ENCODE data around the gene CFAP251. TPM values are rescaled to one million over a fixed set of nuclear protein-coding genes. Genes with fewer than 3 reads are reported as not detected.
A peak's percentile ranks its signal among the peaks of the same experiment; 100 is the strongest.

Gene CFAP251
- total RNA-seq, 2 experiments from 2014 or later, result 4.1 to 4.7 TPM

DNA sequence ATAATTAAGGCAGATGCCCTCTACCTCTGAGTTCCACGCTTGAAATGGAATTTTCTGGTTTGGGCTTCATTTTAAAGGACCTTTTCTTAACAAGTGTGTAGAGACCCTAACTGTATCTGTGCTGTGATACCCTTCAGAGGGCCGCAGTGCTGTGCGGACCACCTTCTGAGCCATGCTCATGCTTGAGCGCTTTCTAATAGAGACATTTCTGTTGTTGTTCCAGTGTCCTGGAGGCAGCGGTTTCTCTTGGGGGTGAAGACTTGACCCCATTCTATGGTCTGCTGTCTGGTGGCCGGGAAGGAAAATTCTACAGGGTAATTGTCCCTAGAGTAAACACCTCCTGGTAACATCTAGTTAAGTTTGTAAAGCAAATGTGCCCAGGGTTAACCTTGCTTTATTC, 56.6 kb downstream of the CFAP251 start:
- intact Hi-C loops (cut with micrococcal nuclease; ENCODE audit: unreplicated experiment), result no loop called here
- peaks cover 33% of the 10 kb centered on the region for H3K36me3 ChIP-seq (ENCODE audit: insufficient read depth, low read length)
- H3K4me3 ChIP-seq (ENCODE audit: low read depth, low read length, poor library complexity, severe bottlenecking), result no peak overlapping the region
- no peak for DNase-seq (ENCODE audit: low spot score)
- H3K79me2 ChIP-seq (ENCODE audit: insufficient read depth, low read depth, low read length), result no peaks in the 10 kb centered on the region; the same call in 1 of the 2 replicates
- peaks cover 22% of the 10 kb centered on the region for H3K9me3 ChIP-seq (ENCODE audit: low read length)
- H3K4me2 ChIP-seq (ENCODE audit: low read length), result no peak overlapping the region
- TF ChIP-seq, protein P1, sequence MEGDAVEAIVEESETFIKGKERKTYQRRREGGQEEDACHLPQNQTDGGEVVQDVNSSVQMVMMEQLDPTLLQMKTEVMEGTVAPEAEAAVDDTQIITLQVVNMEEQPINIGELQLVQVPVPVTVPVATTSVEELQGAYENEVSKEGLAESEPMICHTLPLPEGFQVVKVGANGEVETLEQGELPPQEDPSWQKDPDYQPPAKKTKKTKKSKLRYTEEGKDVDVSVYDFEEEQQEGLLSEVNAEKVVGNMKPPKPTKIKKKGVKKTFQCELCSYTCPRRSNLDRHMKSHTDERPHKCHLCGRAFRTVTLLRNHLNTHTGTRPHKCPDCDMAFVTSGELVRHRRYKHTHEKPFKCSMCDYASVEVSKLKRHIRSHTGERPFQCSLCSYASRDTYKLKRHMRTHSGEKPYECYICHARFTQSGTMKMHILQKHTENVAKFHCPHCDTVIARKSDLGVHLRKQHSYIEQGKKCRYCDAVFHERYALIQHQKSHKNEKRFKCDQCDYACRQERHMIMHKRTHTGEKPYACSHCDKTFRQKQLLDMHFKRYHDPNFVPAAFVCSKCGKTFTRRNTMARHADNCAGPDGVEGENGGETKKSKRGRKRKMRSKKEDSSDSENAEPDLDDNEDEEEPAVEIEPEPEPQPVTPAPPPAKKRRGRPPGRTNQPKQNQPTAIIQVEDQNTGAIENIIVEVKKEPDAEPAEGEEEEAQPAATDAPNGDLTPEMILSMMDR (conservative IDR thresholded peaks at IDR 0.05; ENCODE audit: low read length), result no peak
- no peak for TF ChIP-seq EZH2phosphoT487 (IDR thresholded peaks at IDR 0.05; ENCODE audit: borderline replicate concordance, low read depth, low read length)
- no peak overlapping the region for H2AFZ ChIP-seq (ENCODE audit: low read length)
- ChIA-PET CTCF (ENCODE audit: unreplicated experiment) (no interaction called here), POLR2A (no interaction called here)
- no TSS peak for BruUV-seq (replicated peaks)
- H3K27ac ChIP-seq (ENCODE audit: low read depth, low read length, poor library complexity, severe bottlenecking), result no peak overlapping the region
- H4K20me1 ChIP-seq (ENCODE audit: insufficient read depth, low read length), result no peaks in the 10 kb centered on the region
- no peaks in the 10 kb centered on the region for H3K9me2 ChIP-seq (ENCODE audit: insufficient read depth, low read length)
- peaks cover 22% of the 10 kb centered on the region for H3K4me1 ChIP-seq (ENCODE audit: insufficient read depth, low read length, poor library complexity, severe bottlenecking)

DNA sequence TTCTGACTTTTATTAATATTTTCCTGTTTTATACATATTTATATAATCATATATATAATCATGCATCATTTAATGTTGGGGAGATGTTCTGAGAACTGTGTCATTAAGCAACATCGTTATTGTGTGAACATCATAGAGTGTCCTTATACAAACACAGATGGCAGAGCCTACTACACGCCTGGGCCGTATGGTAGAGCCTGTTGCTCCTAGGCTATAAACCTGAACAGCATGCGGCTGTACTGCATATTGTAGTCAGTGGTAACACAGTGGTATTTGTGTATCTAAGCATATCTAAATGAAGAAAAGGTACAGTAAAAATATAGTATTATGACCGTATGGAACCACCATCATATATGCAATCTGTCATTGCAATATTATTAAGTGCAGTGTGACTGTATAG, 58.6 kb downstream of the CFAP251 start:
- Histone ChIP-seq H3K4me3 (ENCODE audit: low read depth, low read length, poor library complexity, severe bottlenecking) (no peak overlapping the region), H3K36me3 (ENCODE audit: insufficient read depth, low read length) (peaks cover 30% of the 10 kb centered on the region), H3K4me1 (ENCODE audit: insufficient read depth, low read length, poor library complexity, severe bottlenecking) (peaks cover 40% of the 10 kb centered on the region), H3K4me2 (ENCODE audit: low read length) (no peak overlapping the region), H4K20me1 (ENCODE audit: insufficient read depth, low read length) (no peaks in the 10 kb centered on the region), H2AFZ (ENCODE audit: low read length) (no peak overlapping the region), H3K27ac (ENCODE audit: low read depth, low read length, poor library complexity, severe bottlenecking) (no peak overlapping the region), H3K9me3 (ENCODE audit: low read length) (peaks cover 22% of the 10 kb centered on the region), H3K9me2 (ENCODE audit: insufficient read depth, low read length) (no peaks in the 10 kb centered on the region), H3K79me2 (ENCODE audit: insufficient read depth, low read depth, low read length) (no peaks in the 10 kb centered on the region; the same call in 1 of the 2 replicates)
- intact Hi-C loops (cut with micrococcal nuclease; ENCODE audit: unreplicated experiment), result no loop called here
- BruUV-seq (replicated peaks), result no TSS peak
- TF ChIP-seq, protein P1 (conservative IDR thresholded peaks at IDR 0.05; ENCODE audit: low read length), result no peak
- no peak for TF ChIP-seq EZH2phosphoT487 (IDR thresholded peaks at IDR 0.05; ENCODE audit: borderline replicate concordance, low read depth, low read length)
- ChIA-PET CTCF (ENCODE audit: unreplicated experiment) (no interaction called here), POLR2A (no interaction called here)
- no peak for DNase-seq (ENCODE audit: low spot score)

DNA sequence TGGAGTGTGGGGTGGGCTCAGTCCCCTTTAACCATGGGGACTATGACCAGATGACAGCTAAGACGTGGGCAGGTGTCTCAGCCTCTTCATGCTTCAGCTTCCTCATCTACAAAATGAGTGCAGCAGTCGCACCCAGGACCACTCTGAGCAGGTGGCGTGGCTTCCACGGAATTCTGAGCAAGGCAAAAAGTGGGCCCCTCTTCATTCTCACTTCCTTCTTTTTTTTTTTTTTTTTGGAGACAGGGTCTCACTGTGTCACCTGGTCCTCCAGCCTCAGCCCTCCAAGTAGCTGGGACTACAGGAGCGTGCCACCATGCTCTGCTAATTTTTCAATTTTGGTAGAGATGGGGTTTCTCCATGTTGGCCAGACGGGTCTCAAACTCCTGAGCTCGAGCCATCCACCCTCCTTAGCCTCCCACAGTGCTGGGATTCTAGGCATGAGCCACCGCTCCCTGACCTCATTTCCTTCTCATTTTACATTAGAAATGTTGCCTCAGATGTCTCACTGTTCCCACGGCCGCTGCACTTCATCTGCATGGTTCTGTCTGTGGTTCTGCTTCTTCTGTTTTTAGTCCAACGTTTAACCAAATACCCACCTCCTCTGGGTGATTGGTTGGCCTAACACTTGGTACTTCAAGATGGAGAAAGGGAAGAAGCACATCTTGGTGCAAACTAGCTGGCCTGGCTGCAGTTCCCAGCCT, 61.9 kb downstream of the CFAP251 start:
- no peak for TF ChIP-seq EZH2phosphoT487 (IDR thresholded peaks at IDR 0.05; ENCODE audit: borderline replicate concordance, low read depth, low read length)
- TF ChIP-seq, protein P1 (conservative IDR thresholded peaks at IDR 0.05; ENCODE audit: low read length), result 0 out of 2 replicates have a peak, but pooled peaks have one; percentile 11
- CTCF ChIA-PET (ENCODE audit: unreplicated experiment), result interaction anchor here (1.0 kb wide), 2 partner anchors 26 to 30 kb away, joined by 3 to 4 read pairs; no protein-coding TSS in a partner anchor
- TSS peak; percentile 87 for BruUV-seq (replicated peaks)
- peak overlapping the region; percentile 74 for H3K4me2 ChIP-seq (ENCODE audit: low read length)
- no peak overlapping the region for H2AFZ ChIP-seq (ENCODE audit: low read length)
- no peaks in the 10 kb centered on the region for H3K9me3 ChIP-seq (ENCODE audit: low read length)
- DNase-seq (ENCODE audit: low spot score), result peak; percentile 98
- H3K9me2 ChIP-seq (ENCODE audit: insufficient read depth, low read length), result no peaks in the 10 kb centered on the region
- peaks cover 5% of the 10 kb centered on the region; the same call in 1 of the 2 replicates for H3K36me3 ChIP-seq (ENCODE audit: insufficient read depth, low read length)
- peaks cover 3% of the 10 kb centered on the region; the same call in 1 of the 2 replicates for H3K79me2 ChIP-seq (ENCODE audit: insufficient read depth, low read depth, low read length)
- peak overlapping the region; percentile 38 for H3K4me3 ChIP-seq (ENCODE audit: low read depth, low read length, poor library complexity, severe bottlenecking)
- peak overlapping the region; percentile 99 for H3K27ac ChIP-seq (ENCODE audit: low read depth, low read length, poor library complexity, severe bottlenecking)
- H3K4me1 ChIP-seq (ENCODE audit: insufficient read depth, low read length, poor library complexity, severe bottlenecking), result peaks cover 74% of the 10 kb centered on the region
- intact Hi-C loops (cut with micrococcal nuclease; ENCODE audit: unreplicated experiment), result loop anchor here (1.0 to 2.0 kb wide), 5 partner anchors 24 to 178 kb away; partner anchors contain the start of gene CFAP251
- POLR2A ChIA-PET, result interaction anchor here (0.6 to 8.3 kb wide), 12 partner anchors 10 to 624 kb away, joined by 3 to 187 read pairs (median 3); no protein-coding TSS in a partner anchor
- H4K20me1 ChIP-seq (ENCODE audit: insufficient read depth, low read length), result no peaks in the 10 kb centered on the region
